ENCODE data around the gene MBD5. TPM values are rescaled to one million over a fixed set of nuclear protein-coding genes. Genes with fewer than 3 reads are reported as not detected.

Gene MBD5
- total RNA-seq, 1 experiment from 2014 or later, result 33.7 TPM

DNA sequence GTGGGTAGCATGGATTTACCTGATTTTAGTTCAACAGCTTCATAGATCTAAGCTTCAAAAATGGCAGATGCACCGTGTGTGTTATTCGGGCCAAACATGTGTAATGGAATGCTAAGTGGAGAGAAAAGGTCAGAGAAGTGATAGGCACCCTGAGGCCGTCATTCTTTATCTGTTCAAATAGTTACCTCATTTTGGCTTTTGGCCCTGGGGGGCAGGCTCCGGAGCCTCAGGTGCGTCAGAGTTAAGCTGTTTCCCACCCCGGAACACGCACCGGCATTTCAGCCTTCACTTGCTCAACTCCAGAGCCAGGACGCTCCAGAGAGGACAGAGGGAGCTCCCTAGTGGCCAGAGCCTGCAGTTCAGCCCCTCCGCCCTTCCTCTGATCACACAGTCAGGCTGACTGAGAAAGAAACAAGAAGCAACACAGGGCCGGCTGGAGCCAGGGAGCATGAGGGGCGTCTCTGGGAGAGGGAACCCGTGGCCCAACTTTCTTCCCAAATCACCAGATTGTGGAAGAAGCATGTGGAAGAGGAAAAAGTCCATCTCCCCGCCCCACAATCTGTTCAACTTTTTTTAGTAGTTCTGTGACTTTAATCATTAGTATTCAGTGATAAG, 488.5 kb downstream of the MBD5 start:
- peak; percentile 100 for ATAC-seq
- POLR2A ChIA-PET, result interaction anchor here (1.0 kb wide), 1 partner anchor 489 kb away, joined by 3 read pairs; the partner anchor contains the start of gene ORC4
- CTCF ChIA-PET, result interaction anchor here (0.6 to 2.9 kb wide), 66 partner anchors 8 to 1421 kb away, joined by 3 to 36 read pairs (median 4); partner anchors contain the start of genes MBD5 and ORC4
- Mint-ChIP-seq H3K4me1 (peaks cover 13% of the 10 kb centered on the region), H3K27ac (no peak overlapping the region), H3K9me3 (no peaks in the 10 kb centered on the region), H3K36me3 (no peaks in the 10 kb centered on the region), H3K4me3 (peak overlapping the region; percentile 15; the same call in 1 of the 2 replicates), H3K27me3 (ENCODE audit: low read depth) (no peaks in the 10 kb centered on the region)
- peak; percentile 94 for DNase-seq (ENCODE audit: low spot score)
- TF ChIP-seq, protein P1, sequence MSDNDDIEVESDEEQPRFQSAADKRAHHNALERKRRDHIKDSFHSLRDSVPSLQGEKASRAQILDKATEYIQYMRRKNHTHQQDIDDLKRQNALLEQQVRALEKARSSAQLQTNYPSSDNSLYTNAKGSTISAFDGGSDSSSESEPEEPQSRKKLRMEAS (CRISPR knock-in tag; IDR thresholded peaks at IDR 0.05), result peak; percentile 66
- no peak for TF ChIP-seq KAT7 (CRISPR knock-in tag; IDR thresholded peaks at IDR 0.05; ENCODE audit: borderline replicate concordance)
- TF ChIP-seq, protein P2, sequence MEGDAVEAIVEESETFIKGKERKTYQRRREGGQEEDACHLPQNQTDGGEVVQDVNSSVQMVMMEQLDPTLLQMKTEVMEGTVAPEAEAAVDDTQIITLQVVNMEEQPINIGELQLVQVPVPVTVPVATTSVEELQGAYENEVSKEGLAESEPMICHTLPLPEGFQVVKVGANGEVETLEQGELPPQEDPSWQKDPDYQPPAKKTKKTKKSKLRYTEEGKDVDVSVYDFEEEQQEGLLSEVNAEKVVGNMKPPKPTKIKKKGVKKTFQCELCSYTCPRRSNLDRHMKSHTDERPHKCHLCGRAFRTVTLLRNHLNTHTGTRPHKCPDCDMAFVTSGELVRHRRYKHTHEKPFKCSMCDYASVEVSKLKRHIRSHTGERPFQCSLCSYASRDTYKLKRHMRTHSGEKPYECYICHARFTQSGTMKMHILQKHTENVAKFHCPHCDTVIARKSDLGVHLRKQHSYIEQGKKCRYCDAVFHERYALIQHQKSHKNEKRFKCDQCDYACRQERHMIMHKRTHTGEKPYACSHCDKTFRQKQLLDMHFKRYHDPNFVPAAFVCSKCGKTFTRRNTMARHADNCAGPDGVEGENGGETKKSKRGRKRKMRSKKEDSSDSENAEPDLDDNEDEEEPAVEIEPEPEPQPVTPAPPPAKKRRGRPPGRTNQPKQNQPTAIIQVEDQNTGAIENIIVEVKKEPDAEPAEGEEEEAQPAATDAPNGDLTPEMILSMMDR (IDR thresholded peaks at IDR 0.05), result peak; percentile 65
- no peak for TF ChIP-seq ZNF396 (CRISPR knock-in tag; IDR thresholded peaks at IDR 0.05; ENCODE audit: borderline replicate concordance)
- TF ChIP-seq PRRX2 (CRISPR knock-in tag; IDR thresholded peaks at IDR 0.05), result no peak
- TF ChIP-seq, protein P3, sequence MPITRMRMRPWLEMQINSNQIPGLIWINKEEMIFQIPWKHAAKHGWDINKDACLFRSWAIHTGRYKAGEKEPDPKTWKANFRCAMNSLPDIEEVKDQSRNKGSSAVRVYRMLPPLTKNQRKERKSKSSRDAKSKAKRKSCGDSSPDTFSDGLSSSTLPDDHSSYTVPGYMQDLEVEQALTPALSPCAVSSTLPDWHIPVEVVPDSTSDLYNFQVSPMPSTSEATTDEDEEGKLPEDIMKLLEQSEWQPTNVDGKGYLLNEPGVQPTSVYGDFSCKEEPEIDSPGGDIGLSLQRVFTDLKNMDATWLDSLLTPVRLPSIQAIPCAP (CRISPR knock-in tag; IDR thresholded peaks at IDR 0.05), result no peak
- peak; percentile 70; the same call in 1 of the 2 replicates for TF ChIP-seq GABPB1 (CRISPR knock-in tag; IDR thresholded peaks at IDR 0.05)
- no peak for TF ChIP-seq GTF2I (CRISPR knock-in tag; conservative IDR thresholded peaks at IDR 0.05)
- TF ChIP-seq FOXP1 (CRISPR knock-in tag; IDR thresholded peaks at IDR 0.05; ENCODE audit: borderline replicate concordance), result peak; percentile 44; the same call in 1 of the 2 replicates

DNA sequence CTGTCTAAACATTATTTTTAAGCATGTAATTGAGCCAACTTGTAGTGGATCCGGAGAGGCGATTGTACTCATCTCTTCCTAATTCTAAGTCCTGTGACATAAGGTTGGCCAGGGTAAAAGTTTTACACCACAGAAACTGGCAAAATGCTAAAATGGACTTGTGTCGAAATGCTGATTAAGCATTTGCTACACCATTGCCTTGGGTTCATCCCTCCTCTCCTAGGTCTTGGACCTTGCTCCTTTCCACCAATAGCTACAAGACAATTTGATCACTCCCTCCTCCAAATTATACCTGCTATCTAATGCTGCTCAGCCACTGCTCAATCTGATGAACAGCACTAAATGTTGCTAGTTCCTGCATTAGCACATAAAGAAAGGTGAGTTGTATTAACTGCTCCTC, 491.0 kb downstream of the MBD5 start:
- CTCF ChIA-PET, result no interaction called here
- no peak overlapping the region for H3K27ac Mint-ChIP-seq

DNA sequence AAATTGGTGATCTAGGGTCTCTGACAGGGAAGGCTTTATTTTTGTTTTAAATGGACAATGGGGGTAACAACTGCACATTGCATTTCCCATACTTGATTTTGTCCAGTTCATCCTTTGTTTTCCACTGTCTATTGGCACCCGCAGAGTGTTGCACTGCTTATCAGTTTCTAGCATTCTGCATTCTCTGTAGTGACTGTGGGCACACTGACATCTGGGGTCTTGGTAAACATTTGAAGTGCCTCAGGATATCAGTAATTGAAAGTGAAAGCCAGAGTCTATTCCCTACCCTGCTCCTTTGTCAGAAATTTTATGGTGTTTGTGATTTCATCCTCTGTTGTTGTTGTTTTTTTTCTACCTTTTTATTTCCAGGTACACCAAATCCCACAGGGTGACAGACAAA, 491.6 kb downstream of the MBD5 start:
- peaks cover 13% of the 10 kb centered on the region for H3K4me1 Mint-ChIP-seq
- H3K36me3 Mint-ChIP-seq, result no peaks in the 10 kb centered on the region
- H3K27me3 Mint-ChIP-seq (ENCODE audit: low read depth), result no peaks in the 10 kb centered on the region
- no peak overlapping the region for H3K4me3 Mint-ChIP-seq
- no peaks in the 10 kb centered on the region for H3K9me3 Mint-ChIP-seq
- ChIA-PET POLR2A (no interaction called here), CTCF (no interaction called here)
- H3K27ac Mint-ChIP-seq, result no peak overlapping the region
- ATAC-seq (no peak), DNase-seq (ENCODE audit: low spot score) (no peak)
- TF ChIP-seq, protein P4, sequence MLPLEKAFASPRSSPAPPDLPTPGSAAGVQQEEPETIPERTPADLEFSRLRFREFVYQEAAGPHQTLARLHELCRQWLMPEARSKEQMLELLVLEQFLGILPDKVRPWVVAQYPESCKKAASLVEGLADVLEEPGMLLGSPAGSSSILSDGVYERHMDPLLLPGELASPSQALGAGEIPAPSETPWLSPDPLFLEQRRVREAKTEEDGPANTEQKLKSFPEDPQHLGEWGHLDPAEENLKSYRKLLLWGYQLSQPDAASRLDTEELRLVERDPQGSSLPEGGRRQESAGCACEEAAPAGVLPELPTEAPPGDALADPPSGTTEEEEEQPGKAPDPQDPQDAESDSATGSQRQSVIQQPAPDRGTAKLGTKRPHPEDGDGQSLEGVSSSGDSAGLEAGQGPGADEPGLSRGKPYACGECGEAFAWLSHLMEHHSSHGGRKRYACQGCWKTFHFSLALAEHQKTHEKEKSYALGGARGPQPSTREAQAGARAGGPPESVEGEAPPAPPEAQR (CRISPR knock-in tag; IDR thresholded peaks at IDR 0.05), result no peak
- TF ChIP-seq TEAD4 (CRISPR knock-in tag; IDR thresholded peaks at IDR 0.05) (no peak), FOXK1 (CRISPR knock-in tag; IDR thresholded peaks at IDR 0.05) (no peak), ZBTB21 (CRISPR knock-in tag; IDR thresholded peaks at IDR 0.05; ENCODE audit: borderline replicate concordance) (no peak), EMX1 (CRISPR knock-in tag; IDR thresholded peaks at IDR 0.05) (no peak), ZNF671 (CRISPR knock-in tag; IDR thresholded peaks at IDR 0.05) (no peak), ZNF423 (CRISPR knock-in tag; IDR thresholded peaks at IDR 0.05) (no peak), GABPB1 (CRISPR knock-in tag; IDR thresholded peaks at IDR 0.05) (no peak)
- TF ChIP-seq, protein P5, sequence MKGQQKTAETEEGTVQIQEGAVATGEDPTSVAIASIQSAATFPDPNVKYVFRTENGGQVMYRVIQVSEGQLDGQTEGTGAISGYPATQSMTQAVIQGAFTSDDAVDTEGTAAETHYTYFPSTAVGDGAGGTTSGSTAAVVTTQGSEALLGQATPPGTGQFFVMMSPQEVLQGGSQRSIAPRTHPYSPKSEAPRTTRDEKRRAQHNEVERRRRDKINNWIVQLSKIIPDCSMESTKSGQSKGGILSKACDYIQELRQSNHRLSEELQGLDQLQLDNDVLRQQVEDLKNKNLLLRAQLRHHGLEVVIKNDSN (CRISPR knock-in tag; IDR thresholded peaks at IDR 0.05), result no peak

More for the DNA sequence above, 491.0 kb downstream of the MBD5 start:
- no peaks in the 10 kb centered on the region for H3K36me3 Mint-ChIP-seq
- peaks cover 13% of the 10 kb centered on the region for H3K4me1 Mint-ChIP-seq
- H3K9me3 Mint-ChIP-seq, result no peaks in the 10 kb centered on the region
- DNase-seq (ENCODE audit: low spot score), result no peak
- no peak for TF ChIP-seq ZNF232 (CRISPR knock-in tag; IDR thresholded peaks at IDR 0.05)
- TF ChIP-seq, protein P6, sequence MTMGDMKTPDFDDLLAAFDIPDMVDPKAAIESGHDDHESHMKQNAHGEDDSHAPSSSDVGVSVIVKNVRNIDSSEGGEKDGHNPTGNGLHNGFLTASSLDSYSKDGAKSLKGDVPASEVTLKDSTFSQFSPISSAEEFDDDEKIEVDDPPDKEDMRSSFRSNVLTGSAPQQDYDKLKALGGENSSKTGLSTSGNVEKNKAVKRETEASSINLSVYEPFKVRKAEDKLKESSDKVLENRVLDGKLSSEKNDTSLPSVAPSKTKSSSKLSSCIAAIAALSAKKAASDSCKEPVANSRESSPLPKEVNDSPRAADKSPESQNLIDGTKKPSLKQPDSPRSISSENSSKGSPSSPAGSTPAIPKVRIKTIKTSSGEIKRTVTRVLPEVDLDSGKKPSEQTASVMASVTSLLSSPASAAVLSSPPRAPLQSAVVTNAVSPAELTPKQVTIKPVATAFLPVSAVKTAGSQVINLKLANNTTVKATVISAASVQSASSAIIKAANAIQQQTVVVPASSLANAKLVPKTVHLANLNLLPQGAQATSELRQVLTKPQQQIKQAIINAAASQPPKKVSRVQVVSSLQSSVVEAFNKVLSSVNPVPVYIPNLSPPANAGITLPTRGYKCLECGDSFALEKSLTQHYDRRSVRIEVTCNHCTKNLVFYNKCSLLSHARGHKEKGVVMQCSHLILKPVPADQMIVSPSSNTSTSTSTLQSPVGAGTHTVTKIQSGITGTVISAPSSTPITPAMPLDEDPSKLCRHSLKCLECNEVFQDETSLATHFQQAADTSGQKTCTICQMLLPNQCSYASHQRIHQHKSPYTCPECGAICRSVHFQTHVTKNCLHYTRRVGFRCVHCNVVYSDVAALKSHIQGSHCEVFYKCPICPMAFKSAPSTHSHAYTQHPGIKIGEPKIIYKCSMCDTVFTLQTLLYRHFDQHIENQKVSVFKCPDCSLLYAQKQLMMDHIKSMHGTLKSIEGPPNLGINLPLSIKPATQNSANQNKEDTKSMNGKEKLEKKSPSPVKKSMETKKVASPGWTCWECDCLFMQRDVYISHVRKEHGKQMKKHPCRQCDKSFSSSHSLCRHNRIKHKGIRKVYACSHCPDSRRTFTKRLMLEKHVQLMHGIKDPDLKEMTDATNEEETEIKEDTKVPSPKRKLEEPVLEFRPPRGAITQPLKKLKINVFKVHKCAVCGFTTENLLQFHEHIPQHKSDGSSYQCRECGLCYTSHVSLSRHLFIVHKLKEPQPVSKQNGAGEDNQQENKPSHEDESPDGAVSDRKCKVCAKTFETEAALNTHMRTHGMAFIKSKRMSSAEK (CRISPR knock-in tag; IDR thresholded peaks at IDR 0.05; ENCODE audit: borderline replicate concordance), result no peak
- TF ChIP-seq, protein P1 (CRISPR knock-in tag; IDR thresholded peaks at IDR 0.05), result no peak
- no peak for ATAC-seq
- POLR2A ChIA-PET, result no interaction called here
- H3K27me3 Mint-ChIP-seq (ENCODE audit: low read depth), result no peaks in the 10 kb centered on the region
- H3K4me3 Mint-ChIP-seq, result no peak overlapping the region
